NCI-H2196 treated with DMSO at 0.1 percent for 48 hours (cell line): ENCODE measurements around the gene NDUFB3.

Experiments used
- DNase-seq: peaks from one replicate; lab custom pipeline; 2025; ENCODE audit not compliant: unreplicated experiment; lab: John Stamatoyannopoulos, UW

Gene NDUFB3

GRCh38 chr2:201127570-201127969 is 55.8 kb downstream of the NDUFB3 start:
- DNase-seq, result no peak

- no peak for DNase-seq
These were observed 56.2 kb downstream of the NDUFB3 start for GRCh38 chr2:201128033-201128432.

DNA sequence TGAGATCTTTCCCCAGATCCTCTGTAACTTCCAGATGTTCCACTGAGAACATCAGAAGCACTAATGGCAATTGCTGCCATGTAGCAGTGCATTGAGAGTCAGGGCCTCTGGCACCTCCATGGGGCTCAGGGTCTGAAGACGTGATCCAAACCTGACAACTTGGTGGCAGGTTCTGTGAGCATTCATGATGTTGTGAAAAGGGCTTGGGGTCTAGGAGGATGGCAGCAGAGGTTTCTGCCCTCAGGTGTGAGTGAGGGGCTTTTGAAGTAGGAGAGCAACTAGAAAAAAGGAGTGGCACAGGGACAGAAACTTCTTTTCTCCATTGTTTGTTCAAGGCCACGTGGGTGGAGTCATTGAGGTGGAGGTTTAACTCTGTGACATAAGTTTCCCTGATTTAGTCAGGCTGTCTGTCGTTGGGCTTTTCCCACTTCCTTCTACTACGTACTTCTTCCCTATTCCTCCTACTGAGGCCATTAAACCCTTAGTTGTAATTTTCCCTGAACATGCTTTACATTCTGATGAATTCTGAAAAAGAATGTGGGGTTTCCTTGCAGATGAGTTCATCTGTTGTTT is 57.2 kb downstream of the NDUFB3 start:
- no peak for DNase-seq

DNA sequence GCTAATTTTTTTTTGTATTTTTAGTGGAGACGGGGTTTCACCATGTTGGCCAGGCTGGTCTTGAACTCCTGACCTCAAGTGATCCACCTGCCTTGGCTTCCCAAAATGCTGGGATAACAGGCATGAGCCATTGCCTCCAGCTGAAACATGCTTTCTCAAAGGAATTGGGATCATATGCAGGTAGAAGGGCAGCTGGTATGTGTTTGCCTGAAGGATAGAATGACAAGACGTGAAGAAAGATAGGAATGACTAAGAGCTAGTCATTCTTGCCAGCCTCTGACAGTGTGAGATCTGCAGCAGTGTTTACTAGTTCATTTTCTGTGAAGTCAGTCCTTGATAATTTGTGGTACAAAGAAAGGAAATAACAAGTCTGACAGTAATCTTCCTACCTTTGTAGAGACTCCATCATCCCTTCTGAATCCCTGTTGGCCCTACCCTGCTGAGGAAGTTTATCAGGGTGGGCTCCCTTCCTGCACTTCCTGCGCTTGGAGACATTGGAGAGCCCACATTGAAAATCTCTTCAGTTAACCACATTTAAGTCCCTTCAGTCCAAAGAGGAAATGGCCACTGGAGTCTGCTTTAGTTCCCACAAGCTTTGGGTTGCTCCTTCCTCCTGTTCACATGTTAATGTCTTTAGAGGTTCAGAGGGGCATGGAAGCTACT is 58.9 kb downstream of the NDUFB3 start:
- no peak for DNase-seq

- DNase-seq, result no peak
These were observed 60.7 kb downstream of the NDUFB3 start for GRCh38 chr2:201132518-201132917.
